Cerebellar nuclear complex (tissue), 1 donor: ENCODE data around the gene CCDC90B.
"Not testable (repeated sequence)": the region's sequence is repeated elsewhere in the genome, so short reads cannot be mapped to it uniquely, and the experiment has no call there.

Experiments used
- DNase-seq, 2 experiments: peaks; one replicate each; lab custom pipeline; 2025; lab: John Stamatoyannopoulos, UW

Gene CCDC90B

DNA sequence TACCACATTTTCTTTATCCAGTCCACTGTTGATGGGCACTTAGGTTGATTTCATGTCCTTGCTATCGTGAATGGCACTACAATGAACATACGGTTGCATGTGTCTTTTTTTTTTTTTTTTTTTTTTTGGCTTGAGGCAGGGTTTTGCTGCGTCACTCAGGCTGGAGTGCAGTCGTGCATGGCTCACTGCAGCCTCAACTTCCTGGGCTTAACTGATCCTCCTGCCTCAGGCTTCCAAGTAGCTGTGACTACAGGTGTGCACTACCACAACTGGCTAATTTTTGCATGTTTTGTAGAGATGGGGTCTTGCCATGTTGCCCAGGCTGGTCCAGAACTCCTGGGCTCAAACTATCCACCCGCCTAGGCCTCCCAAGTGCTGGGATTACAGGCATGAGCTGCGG is 1.5 kb upstream of the CCDC90B start:
- no peak for DNase-seq

DNA sequence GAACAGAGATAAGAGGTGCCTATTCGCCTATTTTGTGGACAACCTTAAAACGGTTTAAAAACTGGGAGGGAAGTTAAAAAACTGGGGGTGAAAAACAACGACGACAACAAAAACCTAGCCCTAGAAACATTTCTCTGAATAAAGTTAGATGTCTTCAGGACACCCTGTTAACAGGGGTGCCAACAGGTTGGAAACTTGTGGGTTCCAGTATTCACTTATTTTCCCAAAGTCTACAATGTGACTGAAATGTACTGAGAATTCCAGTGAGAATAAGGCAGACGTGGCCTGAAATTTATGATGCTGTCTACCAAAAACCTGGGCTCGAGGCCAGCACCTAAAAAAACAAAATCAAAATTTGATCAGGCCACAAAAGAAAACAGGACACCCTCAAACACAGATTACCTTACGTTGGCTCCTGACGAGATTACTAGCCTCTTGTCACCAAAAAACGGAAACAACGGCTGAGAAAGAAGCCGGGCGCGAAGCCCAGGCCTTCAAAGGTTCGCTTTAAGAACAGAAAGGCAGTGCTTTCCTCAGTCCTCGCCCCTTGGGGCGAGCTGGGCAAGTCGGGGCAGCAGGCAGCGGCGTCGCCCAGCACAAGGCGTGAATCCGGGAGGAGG is 906 bp downstream of the CCDC90B start:
- no peak for DNase-seq

DNA sequence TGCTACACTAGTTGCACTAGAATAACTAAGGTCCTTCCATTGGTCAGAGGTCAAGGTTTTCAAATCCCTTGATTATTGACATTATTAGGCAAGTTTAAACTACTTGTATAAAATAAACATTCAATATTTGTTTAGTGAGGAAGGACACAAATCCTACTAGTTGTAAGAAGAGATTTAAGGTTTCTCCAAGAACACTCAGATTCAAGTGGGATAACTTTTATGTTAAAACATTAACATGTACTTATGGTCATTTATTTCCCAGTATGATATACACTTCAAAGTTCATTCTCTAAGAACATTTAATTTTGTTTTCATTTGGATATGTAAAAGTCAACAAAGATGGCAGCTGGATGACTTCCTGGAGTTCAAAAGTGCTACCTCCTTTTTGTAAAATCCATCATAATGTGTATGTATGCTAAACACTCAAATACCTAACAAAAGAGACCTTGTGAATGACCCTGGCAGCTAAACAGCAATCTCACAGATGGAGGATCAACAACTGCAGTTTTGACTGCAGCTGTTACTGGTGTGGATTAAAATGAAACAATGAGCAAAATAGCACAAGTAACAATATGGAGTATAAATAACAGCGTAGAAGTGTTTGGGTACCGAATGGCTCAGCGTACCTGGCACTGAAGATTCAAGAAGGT is 1.5 kb downstream of the CCDC90B start:
- no peak for DNase-seq

DNA sequence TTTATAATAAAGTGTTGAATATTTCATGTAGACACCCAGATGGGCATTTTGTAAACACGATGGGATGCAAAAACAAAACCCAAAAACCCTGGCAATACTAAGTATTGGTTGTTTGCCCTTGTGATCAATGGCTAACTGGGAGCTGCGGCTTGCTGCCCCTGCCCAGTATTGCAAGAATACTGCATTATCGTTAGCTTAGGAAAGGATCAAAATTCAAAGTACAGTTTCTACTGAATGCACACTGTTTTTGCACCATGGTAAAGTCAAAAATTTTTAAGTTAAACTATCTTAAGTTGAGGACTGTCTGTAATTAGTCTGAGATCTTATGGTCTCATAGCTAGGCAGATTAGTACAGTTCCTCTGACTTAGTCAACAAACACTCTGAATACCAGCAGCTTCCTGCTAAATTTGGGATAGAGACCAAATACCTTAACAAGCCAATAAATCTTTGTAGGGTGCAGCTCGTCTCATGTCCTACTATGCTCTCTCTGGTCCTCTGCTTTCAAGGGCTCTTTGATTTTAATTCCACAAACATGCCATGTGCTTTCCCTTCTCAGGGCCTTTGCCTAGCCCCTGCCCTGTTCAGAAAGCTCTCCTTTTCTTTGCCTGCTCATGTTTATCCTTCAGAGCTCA is 4.0 kb downstream of the CCDC90B start:
- no peak for DNase-seq

DNA sequence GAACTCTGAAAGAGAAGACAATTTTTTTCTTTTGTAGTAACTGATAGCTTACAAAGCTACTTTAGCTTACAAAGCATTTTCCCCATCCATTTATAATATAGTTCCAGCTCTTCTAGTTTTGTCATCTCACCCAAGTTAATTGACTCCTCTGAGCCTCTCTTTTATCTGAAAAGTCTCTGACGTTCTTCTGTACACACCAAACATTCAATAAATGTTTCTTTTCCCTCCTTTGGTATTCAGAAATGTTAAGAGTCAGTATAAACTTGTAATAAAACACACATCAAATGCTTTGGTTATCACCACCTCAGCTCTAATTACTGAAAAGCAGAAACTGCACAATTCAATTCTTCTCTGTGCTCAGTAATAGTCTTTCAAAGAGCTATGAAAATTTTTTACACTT is 5.9 kb downstream of the CCDC90B start:
- DNase-seq: no peak

DNA sequence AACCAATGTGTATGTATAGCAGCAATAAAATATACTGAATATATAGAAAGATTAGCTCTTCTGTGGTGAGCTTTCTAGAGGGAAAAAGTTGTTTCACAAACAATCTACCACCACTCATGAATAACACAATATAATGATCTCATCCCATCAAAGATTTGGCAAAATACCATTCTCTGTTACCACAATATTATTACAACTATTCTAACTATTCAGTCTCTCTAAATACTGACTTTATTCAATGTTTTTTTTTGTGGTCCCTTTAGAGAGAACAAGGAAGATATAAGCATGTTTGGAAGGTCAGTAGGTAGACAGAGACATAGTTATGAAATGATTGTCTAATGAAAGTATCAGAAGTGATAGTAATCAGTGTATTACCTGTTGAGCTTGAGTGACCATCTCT is 7.8 kb downstream of the CCDC90B start:
- no peak for DNase-seq

DNA sequence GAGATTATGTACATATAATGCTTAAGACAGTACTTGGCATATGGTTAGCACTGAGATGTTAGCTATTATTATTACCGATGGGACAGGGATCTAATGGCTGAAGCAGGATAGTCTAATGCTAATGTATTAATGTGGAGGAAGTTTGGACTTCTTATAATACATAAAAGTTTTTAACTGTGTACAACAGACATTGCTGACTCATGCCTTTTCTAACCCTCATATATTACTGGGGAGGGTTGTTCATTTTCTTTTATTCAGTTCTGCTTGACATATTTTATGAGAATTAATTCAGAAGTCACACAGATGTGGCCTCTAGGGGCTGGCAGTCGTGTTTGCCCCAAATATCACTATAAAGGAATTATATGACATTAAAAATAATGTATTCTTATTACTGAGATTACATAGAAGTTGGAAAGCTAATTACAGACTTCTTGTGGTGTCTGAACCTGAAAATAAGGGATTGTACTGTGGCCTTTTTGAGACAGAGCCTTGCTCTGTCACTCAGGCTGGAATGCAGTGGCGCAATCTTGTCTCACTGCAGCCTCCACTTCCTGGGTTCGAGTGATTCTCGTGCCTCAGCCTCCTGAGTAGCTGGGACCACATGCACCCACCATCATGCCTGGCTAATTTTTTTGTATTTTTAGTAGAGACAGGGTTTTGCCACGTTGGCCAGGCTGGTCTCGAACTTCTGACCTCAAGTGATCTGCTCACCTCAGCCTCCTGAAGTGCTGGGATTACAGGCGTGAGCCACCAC is 10.1 kb downstream of the CCDC90B start:
- DNase-seq: no peak

DNA sequence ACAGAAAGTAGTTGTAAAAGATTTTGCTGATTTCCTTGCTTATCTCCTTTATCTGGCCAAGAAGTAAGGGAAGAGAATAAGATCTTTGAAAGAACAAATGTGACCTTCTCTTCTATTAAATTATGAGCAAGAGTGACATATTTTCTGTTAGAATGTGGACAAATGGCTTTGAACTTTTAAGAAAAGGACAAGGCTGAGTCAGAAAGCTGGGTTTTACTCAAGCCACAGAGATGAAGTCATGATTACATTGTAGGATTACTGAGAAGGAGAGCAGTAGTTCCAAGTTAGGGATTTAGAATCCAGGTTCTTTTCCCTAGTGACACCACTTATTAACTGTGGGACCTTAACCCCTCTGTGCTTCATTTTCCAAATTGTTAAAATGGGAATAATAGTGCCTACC is 13.5 kb downstream of the CCDC90B start:
- DNase-seq: no peak

DNA sequence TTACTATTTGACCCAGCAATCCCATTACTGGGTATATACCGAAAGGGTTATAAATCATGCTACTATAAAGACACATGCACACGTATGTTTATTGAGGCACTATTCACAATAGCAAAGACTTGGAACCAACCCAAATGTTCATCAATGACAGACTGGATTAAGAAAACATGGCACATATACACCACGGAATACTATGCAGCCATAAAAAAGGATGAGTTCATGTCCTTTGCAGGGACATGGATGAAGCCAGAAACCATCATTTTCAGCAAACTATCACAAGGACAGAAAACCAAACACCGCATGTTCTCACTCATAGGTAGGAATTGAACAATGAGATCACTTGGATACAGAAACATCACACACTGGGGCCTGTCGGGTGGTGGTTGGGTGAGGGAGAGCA is 14.4 kb downstream of the CCDC90B start:
- DNase-seq: not testable (repeated sequence)

DNA sequence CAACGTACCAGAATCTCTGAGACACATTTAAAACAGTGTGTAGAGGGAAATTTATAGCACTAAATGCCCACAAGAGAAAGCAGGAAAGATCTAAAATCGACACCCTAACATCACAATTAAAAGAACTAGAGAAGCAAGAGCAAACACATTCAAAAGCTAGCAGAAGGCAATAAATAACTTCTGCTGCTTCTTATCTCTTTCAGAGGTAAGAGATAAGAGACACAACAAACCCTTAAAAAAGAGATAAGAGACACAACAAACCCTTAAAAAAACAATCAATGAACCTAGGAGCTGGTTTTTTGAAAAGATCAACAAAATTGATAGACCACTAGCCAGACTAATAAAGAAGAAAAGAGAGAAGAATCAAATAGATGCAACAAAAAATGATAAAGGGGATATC is 17.1 kb downstream of the CCDC90B start:
- not testable (repeated sequence) for DNase-seq

DNA sequence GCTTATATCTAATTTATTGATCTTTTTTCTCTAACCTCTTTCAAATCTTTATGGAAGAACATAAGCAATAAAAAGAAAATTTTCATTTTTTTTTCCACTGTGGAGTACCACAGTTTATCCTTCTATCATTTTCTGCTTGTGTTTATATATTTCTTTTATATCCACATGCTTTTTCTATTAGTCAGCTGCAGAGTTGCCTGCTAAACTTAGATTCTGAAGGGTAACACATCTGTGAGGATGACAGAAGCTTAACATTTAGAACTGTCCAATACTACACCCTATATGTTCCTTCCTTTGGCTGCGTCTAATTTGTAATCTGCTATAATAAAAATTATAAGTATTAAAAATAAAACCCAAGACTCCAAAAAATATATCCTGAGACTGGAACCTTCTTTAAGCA is 20.8 kb downstream of the CCDC90B start:
- DNase-seq: no peak

DNA sequence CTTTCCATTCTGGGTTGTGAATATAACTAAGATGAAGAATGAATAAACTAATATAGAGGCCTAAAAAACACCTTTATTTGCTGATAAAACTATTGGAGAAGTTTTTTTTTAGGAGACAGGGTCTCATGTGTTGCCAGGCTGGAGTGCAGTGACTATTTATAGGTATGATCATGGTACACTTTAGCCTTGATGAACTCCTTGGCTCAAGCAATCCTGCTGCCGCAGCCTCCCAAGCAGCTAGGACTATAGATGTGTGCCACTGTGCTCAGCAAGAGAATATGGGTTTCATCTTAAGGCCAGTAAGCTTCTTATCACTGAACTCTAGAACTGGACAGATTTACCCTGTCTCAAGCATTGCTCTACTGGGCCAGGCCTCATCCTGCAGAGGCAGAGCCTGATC is 26.6 kb downstream of the CCDC90B start:
- no peak for DNase-seq

DNA sequence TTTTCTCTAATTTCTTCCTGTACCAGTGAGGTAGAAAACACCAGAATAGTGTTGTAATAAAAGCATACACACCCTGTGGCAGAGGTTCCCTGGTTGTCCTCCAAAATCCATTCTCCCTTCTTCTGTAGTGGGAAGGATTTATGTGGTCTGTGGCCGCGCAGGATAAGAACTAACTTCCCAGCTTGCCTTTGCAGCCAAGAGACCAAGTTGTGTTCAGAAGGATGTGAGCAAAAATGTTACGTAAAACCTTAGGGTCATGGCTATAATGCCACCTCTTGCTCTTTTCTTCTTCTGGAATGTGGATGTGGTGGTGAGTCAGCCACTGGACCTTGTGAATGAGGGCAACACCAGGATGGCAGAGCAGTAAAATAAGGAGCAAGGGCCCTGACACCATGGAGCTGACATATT is 28.4 kb downstream of the CCDC90B start:
- DNase-seq: no peak

DNA sequence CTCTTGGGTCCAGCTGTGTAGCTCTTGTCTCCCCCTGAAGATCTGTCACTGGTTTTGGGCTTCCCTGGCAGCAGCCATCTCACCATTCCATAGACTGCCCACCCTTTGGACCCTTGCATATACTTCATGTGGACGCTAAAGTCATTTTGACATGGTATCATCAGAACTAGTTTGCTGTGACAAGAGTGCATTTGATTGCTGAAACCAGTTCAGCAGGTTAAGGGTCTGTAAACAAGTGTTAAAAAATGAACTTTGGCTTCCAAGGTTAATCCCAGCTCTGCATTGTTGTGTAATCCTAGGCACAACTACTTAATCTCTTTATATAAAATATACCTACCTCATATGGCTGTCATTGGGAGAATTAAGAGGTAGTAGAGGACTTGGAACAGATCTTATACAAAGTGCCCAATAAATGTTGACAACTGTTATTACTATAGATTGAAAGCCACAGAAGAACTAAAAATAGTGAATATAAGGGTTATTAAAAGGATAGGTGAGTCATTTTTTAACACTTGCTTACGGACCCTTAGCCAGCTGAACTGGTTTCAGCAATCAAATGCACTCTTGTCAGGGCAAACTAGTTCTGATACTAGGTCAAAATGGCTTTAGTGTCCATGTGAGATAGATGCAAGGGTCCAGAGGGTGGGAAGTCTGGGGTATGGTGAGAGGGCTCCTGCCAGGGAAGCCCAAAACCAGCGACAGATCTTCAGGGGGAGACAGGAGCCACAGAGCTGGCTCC is 29.4 kb downstream of the CCDC90B start:
- DNase-seq: no peak

DNA sequence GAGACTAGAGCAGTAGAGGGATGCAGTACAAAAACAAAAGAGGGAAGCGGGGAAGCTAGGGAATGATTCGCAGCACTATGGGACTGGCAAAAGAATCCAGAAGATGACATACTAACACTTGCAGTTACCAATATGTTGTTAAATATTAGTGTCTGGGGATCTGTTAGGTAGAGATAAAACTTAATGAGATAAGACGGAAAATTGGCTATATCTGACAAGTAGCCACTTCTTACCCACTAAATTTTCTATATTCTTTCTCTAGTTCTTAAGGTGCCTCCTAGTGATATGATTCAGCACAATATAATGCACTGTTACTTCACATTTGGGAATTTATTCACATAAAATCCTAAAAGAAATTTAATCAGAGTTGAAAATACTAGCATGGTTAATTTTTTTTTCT is 30.8 kb downstream of the CCDC90B start:
- no peak for DNase-seq

DNA sequence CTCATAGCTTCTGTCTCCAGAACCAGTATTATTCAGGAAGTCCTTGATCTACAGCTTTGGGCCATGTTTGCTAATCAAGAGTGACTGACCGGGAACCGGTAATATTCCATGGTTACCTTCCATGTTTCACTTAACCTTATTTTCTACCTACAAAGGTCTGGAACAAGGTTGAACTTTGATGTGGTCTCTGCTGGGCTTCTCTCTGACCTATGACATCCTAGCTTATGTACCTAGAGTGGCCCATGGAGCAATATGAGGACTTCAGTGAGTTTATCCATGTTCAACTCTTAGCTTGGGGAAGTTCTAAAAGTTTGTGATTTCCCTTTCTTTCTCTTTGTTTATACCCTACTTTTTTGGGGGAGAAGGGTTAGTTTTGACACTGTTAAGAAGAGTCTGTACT is 33.2 kb downstream of the CCDC90B start:
- DNase-seq: no peak

DNA sequence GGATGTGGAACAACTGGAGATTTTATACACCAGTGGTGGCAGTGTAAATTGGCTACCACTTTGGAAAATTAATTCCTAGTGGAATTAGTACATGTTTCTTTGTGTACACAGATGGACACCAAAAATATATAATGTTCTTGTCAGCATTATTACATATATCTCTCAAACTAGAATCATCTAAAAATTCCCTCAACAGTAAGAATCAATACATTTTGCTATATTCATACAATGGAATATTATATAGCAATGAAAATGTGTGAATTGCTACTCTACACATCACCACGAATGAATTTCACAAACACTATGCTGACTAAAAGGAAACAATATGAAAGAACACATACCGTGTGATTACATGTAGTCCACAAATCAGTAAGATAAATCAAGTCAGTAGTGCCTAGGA is 33.9 kb downstream of the CCDC90B start:
- no peak for DNase-seq

DNA sequence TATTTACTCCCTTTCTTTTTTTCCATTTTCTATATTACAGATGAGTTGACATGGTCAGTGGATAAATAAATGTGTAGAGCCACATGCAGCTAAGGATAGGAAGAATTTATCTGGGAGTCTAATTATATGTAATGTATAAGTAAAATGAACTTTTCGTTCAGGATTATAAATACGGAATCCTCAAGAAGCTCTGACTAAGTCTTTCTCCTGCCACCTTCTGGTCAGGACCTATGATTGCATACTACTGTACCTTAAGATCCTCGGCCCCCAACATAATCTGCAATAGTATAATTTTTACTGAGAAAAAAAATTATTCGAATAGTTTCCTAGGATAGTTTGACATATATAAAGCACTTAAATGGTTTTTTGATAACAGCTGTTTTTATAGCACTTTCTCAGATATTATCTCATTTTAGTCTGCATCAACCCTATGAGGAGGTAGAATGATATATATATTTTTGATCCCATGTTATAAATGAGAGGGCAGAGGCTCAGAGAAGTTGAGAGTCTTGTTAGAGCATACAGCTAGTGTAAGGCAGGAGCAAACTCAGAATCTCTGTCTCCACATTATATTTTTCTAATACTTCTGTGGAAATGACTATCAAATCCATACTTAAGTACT is 36.1 kb downstream of the CCDC90B start:
- no peak for DNase-seq

DNA sequence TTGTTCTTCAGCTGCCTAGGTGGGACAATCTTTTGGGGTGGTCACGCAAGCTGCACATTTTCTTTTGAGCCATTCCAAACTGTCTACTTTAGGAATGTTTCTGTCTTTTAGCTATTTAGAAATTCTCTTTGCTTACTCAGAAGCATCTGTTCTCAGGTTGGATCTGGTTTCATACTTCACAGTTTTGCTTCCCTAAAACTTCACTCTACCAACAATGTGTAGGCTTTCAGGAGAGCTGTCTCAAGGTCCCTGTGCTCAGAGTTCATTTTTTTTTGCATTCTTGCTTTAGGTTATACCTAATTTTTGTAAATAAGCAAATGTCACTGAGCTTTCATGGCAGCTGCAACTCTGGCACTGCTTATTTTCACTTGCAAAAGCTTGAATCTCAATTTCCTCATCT is 36.7 kb downstream of the CCDC90B start:
- DNase-seq: no peak

DNA sequence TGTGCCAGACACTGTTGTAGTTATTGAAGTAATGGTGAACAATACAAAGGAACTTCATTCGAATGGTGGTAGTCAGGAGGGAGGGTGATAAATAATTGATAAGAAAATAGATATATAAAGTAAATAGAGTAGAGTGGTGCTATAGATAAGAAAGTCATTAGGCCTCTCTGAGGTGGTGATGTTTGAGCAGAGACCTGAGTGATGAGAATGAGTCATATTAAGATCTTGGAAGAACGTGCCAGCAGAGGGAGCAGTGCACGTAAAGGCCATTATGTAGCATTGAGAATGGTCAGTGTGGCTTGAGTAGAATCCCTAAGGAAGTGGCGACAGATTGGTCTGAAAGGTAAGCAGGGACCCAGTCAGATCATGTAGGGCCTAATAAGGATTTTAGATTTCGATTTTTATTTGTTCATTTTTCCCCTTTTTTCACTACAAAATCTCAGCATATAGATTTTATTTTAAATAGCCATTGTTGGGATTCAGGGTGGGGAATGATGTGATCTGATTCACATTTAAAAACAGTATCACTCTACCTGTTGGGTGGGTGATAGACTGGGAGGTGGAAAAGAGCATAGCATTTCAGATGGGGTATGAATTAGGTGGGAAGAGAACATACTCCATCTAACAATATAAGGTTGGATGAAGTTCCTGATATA is 44.7 kb downstream of the CCDC90B start:
- DNase-seq: no peak

DNA sequence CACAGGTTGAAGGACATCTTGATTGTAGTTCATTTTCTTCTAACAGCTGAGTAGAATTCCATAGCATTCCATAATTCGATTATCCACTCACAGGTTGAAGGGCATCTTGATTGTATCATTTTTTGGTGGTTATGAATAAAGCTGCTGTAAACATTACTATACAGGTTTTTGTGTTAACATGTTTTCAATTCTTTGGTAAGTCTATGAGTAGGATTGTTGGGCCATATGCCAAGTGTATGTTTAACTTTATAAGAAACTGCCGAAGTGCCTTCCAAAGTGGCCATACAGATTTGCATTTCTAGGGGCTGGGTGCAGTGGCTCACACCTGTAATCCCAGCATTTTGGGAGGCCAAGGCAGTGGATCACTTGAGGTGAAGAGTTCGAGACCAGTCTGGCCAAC is 48.1 kb downstream of the CCDC90B start:
- no peak for DNase-seq
